ENCODE results near the gene ABCC6. TPM values are rescaled to one million over a fixed set of nuclear protein-coding genes. Genes with fewer than 3 reads are reported as not detected.
"Not testable (repeated sequence)": the region's sequence is repeated elsewhere in the genome, so short reads cannot be mapped to it uniquely, and the experiment has no call there.

The ABCC6 gene
- under 1 TPM in 1 of 4 donors, not detected in 3; 0.29 TPM for total RNA-seq

- H3K27ac ChIP-seq; H3K27me3 ChIP-seq; DNase-seq; H3K9me3 ChIP-seq; H3K36me3 ChIP-seq; H3K4me1 ChIP-seq; intact Hi-C loops (cut with DNase I): not testable (repeated sequence)
- 50 to 83% methylated on average over 1 of the region's 38 CpGs for WGBS, 2 donors
- H3K4me3 ChIP-seq = peak within 1 kb of the TSS in 2 of 4 donors; percentile 27 to 51
Measured at GRCh38 chr16:16222850-16223661, at the start of gene ABCC6. TSS of gene ABCC6 (minus strand) at chr16:16223494. CDS start at chr16:16223434, 60 bp downstream.

GRCh38 chr16:16272573-16273221, 49.4 kb upstream of the ABCC6 start:
- no CpG with 5 or more reads among the region's 14 CpGs for WGBS, 2 donors
- peaks cover 0 to 13% (median 0%) of the 10 kb centered on the region in 3 donors for H3K36me3 ChIP-seq
- H3K4me3 ChIP-seq; H3K27me3 ChIP-seq; H3K9me3 ChIP-seq; H3K27ac ChIP-seq; intact Hi-C loops (cut with DNase I); H3K4me1 ChIP-seq; DNase-seq: not testable (repeated sequence)

- WGBS, 2 donors = no CpG with 5 or more reads among the region's 8 CpGs
- H3K4me3 ChIP-seq; DNase-seq; intact Hi-C loops (cut with DNase I); H3K27me3 ChIP-seq; H3K4me1 ChIP-seq; H3K9me3 ChIP-seq; H3K27ac ChIP-seq: not testable (repeated sequence)
- H3K36me3 ChIP-seq = peaks cover 0 to 13% (median 0%) of the 10 kb centered on the region in 3 donors
Measured at GRCh38 chr16:16271658-16272057, 48.4 kb upstream of the ABCC6 start.

GRCh38 chr16:16268185-16268808, 45.0 kb upstream of the ABCC6 start:
- H3K27me3 ChIP-seq; H3K4me1 ChIP-seq; H3K9me3 ChIP-seq; DNase-seq; intact Hi-C loops (cut with DNase I); H3K4me3 ChIP-seq; H3K27ac ChIP-seq: not testable (repeated sequence)
- WGBS, 2 donors = 93 to 98% methylated on average over 5 of the region's 10 CpGs
- H3K36me3 ChIP-seq = peaks cover 0 to 17% (median 0%) of the 10 kb centered on the region in 3 donors

- H3K27me3 ChIP-seq; DNase-seq; intact Hi-C loops (cut with DNase I); H3K4me3 ChIP-seq; H3K27ac ChIP-seq; H3K9me3 ChIP-seq; H3K4me1 ChIP-seq: not testable (repeated sequence)
- no CpG with 5 or more reads among the region's 3 CpGs for WGBS, 2 donors
- peaks cover 0 to 21% (median 0%) of the 10 kb centered on the region in 3 donors for H3K36me3 ChIP-seq
Measured at GRCh38 chr16:16267708-16268107, 44.4 kb upstream of the ABCC6 start.

- 81 to 82% methylated on average over 4 of the region's 9 CpGs for WGBS, 2 donors
- intact Hi-C loops (cut with DNase I); H3K9me3 ChIP-seq; H3K27ac ChIP-seq; DNase-seq; H3K4me1 ChIP-seq; H3K4me3 ChIP-seq; H3K27me3 ChIP-seq: not testable (repeated sequence)
- H3K36me3 ChIP-seq = peaks cover 0 to 26% (median 0%) of the 10 kb centered on the region in 3 donors
Measured at GRCh38 chr16:16265044-16265443, 41.8 kb upstream of the ABCC6 start.

- intact Hi-C loops (cut with DNase I); H3K4me3 ChIP-seq; H3K27me3 ChIP-seq; H3K9me3 ChIP-seq; H3K4me1 ChIP-seq; DNase-seq; H3K27ac ChIP-seq: not testable (repeated sequence)
- no CpG with 5 or more reads among the region's 2 CpGs for WGBS, 2 donors
- H3K36me3 ChIP-seq = peaks cover 0 to 28% (median 0%) of the 10 kb centered on the region in 3 donors
Measured at GRCh38 chr16:16263947-16264346, 40.7 kb upstream of the ABCC6 start.

GRCh38 chr16:16262954-16263555, 39.8 kb upstream of the ABCC6 start:
- H3K9me3 ChIP-seq; DNase-seq; intact Hi-C loops (cut with DNase I); H3K27ac ChIP-seq; H3K4me3 ChIP-seq; H3K4me1 ChIP-seq; H3K27me3 ChIP-seq: not testable (repeated sequence)
- peaks cover 0 to 21% (median 0%) of the 10 kb centered on the region in 3 donors for H3K36me3 ChIP-seq
- WGBS, 2 donors = 76 to 92% methylated on average over 6 to 7 of the region's 15 CpGs

- H3K9me3 ChIP-seq; H3K4me3 ChIP-seq; H3K27me3 ChIP-seq; H3K4me1 ChIP-seq; H3K27ac ChIP-seq; DNase-seq; intact Hi-C loops (cut with DNase I): not testable (repeated sequence)
- 100% methylated on average over 1 of the region's 4 CpGs; no CpG with 5 or more reads in 1 of the 2 donors for WGBS, 2 donors
- peaks cover 0 to 17% (median 0%) of the 10 kb centered on the region in 3 donors for H3K36me3 ChIP-seq
Measured at GRCh38 chr16:16259971-16260370, 36.7 kb upstream of the ABCC6 start.

GRCh38 chr16:16258822-16259221, 35.5 kb upstream of the ABCC6 start:
- WGBS, 2 donors = 89 to 99% methylated on average over 5 to 7 of the region's 7 CpGs
- DNase-seq; H3K27me3 ChIP-seq; H3K4me3 ChIP-seq; H3K9me3 ChIP-seq; intact Hi-C loops (cut with DNase I); H3K27ac ChIP-seq; H3K4me1 ChIP-seq: not testable (repeated sequence)
- peaks cover 0 to 21% (median 0%) of the 10 kb centered on the region in 3 donors for H3K36me3 ChIP-seq

Measured in esophagus squamous epithelium (tissue), 5 donors.